ENCODE data around the gene RAD51B. TPM values are rescaled to one million over a fixed set of nuclear protein-coding genes. Genes with fewer than 3 reads are reported as not detected.

RAD51B gene
- polyA plus RNA-seq, 3 donors: 3.6 to 11.6 (median 9.4) TPM

DNA sequence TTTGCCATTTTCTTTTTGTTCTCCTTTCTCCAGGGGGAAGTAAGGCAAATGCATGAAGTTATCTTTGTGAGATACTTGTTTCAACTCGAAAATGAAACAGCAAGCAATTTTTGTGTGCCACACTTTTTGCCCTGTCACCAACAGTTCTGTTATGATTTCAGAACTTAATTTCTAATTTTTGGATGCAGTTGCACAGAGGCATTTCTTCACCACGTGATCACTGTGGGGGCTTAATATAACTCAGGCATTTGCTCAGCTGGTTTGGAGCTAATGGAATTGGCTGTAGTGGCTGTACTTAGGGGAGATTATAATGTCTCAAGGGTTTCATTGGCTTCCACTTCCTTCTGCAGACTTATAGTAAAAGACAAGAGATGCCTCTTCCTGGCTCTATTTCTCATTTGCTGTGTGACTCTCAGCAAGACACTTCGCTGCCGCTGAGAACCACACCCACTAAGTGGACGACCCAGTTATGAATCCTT lies 452.4 kb downstream of the RAD51B start:
- H3K4me2 ChIP-seq (replicated peaks; ENCODE audit: extremely low read depth, low read length, poor library complexity, severe bottlenecking): peak overlapping the region; percentile 72

GRCh38 chr14:68273413-68273812 lies 453.8 kb downstream of the RAD51B start:
- Histone ChIP-seq H3K79me2 (ENCODE audit: insufficient read depth, low read length) (no peaks in the 10 kb centered on the region), H3K4me2 (replicated peaks; ENCODE audit: extremely low read depth, low read length, poor library complexity, severe bottlenecking) (no peak overlapping the region), H2AFZ (ENCODE audit: insufficient read depth, low read depth, low read length, poor library complexity, severe bottlenecking) (no peak overlapping the region), H3K36me3 (replicated peaks in 1 of 2; ENCODE audit: control insufficient read depth in 1 of 2, insufficient read depth in 2 of 2, low read length in 2 of 2) (no peaks in the 10 kb centered on the region), H3K27ac (ENCODE audit: low read depth in 1 of 2, low read length in 2 of 2) (peak overlapping the region in 1 of 2 donors; percentile 39), H3K9me3 (replicated peaks in 1 of 2; ENCODE audit: control insufficient read depth in 1 of 2, insufficient read depth in 1 of 2, low read length in 2 of 2) (no peaks in the 10 kb centered on the region), H3K9ac (ENCODE audit: insufficient read depth, low read length, poor library complexity, severe bottlenecking) (no peak overlapping the region), H3K4me3 (replicated peaks in 1 of 3; ENCODE audit: low read depth in 2 of 3, low read length in 3 of 3) (no peak overlapping the region), H4K20me1 (ENCODE audit: insufficient read depth, low read length) (no peaks in the 10 kb centered on the region), H3K4me1 (ENCODE audit: control insufficient read depth in 1 of 2, insufficient read depth in 2 of 2, low read length in 2 of 2) (peaks cover 41 to 47% of the 10 kb centered on the region in 2 donors), H3K27me3 (ENCODE audit: control insufficient read depth in 2 of 2, insufficient read depth in 2 of 2, low read length in 2 of 2) (no peaks in the 10 kb centered on the region)
- H3K27ac Mint-ChIP-seq: peak overlapping the region in 3 of 7 donors; percentile 9 to 86 (median 58)
- H3K9me3 Mint-ChIP-seq: peaks cover 0 to 6% (median 0%) of the 10 kb centered on the region in 7 donors
- WGBS (ENCODE audit: insufficient coverage): 100% methylated on average over 1 of the region's 4 CpGs
- no peak for DNase-seq
- TF ChIP-seq, protein P1, sequence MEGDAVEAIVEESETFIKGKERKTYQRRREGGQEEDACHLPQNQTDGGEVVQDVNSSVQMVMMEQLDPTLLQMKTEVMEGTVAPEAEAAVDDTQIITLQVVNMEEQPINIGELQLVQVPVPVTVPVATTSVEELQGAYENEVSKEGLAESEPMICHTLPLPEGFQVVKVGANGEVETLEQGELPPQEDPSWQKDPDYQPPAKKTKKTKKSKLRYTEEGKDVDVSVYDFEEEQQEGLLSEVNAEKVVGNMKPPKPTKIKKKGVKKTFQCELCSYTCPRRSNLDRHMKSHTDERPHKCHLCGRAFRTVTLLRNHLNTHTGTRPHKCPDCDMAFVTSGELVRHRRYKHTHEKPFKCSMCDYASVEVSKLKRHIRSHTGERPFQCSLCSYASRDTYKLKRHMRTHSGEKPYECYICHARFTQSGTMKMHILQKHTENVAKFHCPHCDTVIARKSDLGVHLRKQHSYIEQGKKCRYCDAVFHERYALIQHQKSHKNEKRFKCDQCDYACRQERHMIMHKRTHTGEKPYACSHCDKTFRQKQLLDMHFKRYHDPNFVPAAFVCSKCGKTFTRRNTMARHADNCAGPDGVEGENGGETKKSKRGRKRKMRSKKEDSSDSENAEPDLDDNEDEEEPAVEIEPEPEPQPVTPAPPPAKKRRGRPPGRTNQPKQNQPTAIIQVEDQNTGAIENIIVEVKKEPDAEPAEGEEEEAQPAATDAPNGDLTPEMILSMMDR (IDR thresholded peaks at IDR 0.05): no peak
- peaks cover 0 to 6% (median 0%) of the 10 kb centered on the region in 3 donors for H3K27me3 Mint-ChIP-seq (ENCODE audit: low read depth in 3 of 3)
- peaks cover 7 to 13% of the 10 kb centered on the region in 2 donors for H3K36me3 Mint-ChIP-seq
- intact Hi-C loops (cut with micrococcal nuclease): loop anchor here in 1 of 2 donors (10.0 kb wide), 1 partner anchor 121 kb away; no protein-coding TSS in a partner anchor
- no peak overlapping the region for H3K4me3 Mint-ChIP-seq
- H3K4me1 Mint-ChIP-seq: peaks cover 53% of the 10 kb centered on the region

More for the DNA sequence above, 452.4 kb downstream of the RAD51B start:
- Mint-ChIP-seq H3K27me3 (ENCODE audit: low read depth in 3 of 3) (peaks cover 0 to 6% (median 0%) of the 10 kb centered on the region in 3 donors), H3K4me1 (peaks cover 66% of the 10 kb centered on the region), H3K9me3 (peaks cover 0 to 6% (median 0%) of the 10 kb centered on the region in 7 donors), H3K27ac (peak overlapping the region; percentile 80 to 94 (median 93)), H3K36me3 (peaks cover 7 to 13% of the 10 kb centered on the region in 2 donors), H3K4me3 (peak overlapping the region; percentile 54 to 83)
- no peaks in the 10 kb centered on the region for H4K20me1 ChIP-seq (ENCODE audit: insufficient read depth, low read length)
- no peaks in the 10 kb centered on the region for H3K36me3 ChIP-seq (replicated peaks in 1 of 2; ENCODE audit: control insufficient read depth in 1 of 2, insufficient read depth in 2 of 2, low read length in 2 of 2)
- H3K9me3 ChIP-seq (replicated peaks in 1 of 2; ENCODE audit: control insufficient read depth in 1 of 2, insufficient read depth in 1 of 2, low read length in 2 of 2): no peaks in the 10 kb centered on the region
- 15% methylated on average over 3 of the region's 5 CpGs for WGBS (ENCODE audit: insufficient coverage)
- peaks cover 56 to 62% of the 10 kb centered on the region in 2 donors for H3K4me1 ChIP-seq (ENCODE audit: control insufficient read depth in 1 of 2, insufficient read depth in 2 of 2, low read length in 2 of 2)
- TF ChIP-seq, protein P1 (IDR thresholded peaks at IDR 0.05): no peak
- no peaks in the 10 kb centered on the region for H3K27me3 ChIP-seq (ENCODE audit: control insufficient read depth in 2 of 2, insufficient read depth in 2 of 2, low read length in 2 of 2)
- peak overlapping the region; percentile 47 to 88 for H3K27ac ChIP-seq (ENCODE audit: low read depth in 1 of 2, low read length in 2 of 2)
- H3K4me3 ChIP-seq (replicated peaks in 1 of 3; ENCODE audit: low read depth in 2 of 3, low read length in 3 of 3): peak overlapping the region in 2 of 3 experiments; percentile 37 to 67
- DNase-seq: peak; percentile 44 to 63 (median 53)
- no peak overlapping the region for H3K9ac ChIP-seq (ENCODE audit: insufficient read depth, low read length, poor library complexity, severe bottlenecking)
- intact Hi-C loops (cut with micrococcal nuclease): loop anchor here in 1 of 2 donors (10.0 kb wide), 1 partner anchor 123 kb away; no protein-coding TSS in a partner anchor
- H2AFZ ChIP-seq (ENCODE audit: insufficient read depth, low read depth, low read length, poor library complexity, severe bottlenecking): peak overlapping the region; percentile 19
- H3K79me2 ChIP-seq (ENCODE audit: insufficient read depth, low read length): no peaks in the 10 kb centered on the region
